A673 (cell line): ENCODE data around the gene SNX27. TPM values are rescaled to one million over a fixed set of nuclear protein-coding genes. Genes with fewer than 3 reads are reported as not detected.
"Not testable (repeated sequence)": the region's sequence is repeated elsewhere in the genome, so short reads cannot be mapped to it uniquely, and the experiment has no call there.

Source experiments
- BruUV-seq: library from RNA; stranded (reverse); fragments of 400-500 nt; replicated peaks from 2 replicates; lab custom pipeline; 2021; lab: Mats Ljungman, UMichigan
- CTCF ChIA-PET: fragments of 300-600 bp; sonication (Branson Sonifier 250); formaldehyde crosslinking; loops from one replicate; lab custom pipeline; 2022; ENCODE audit warnings: antibody characterized with exemption; lab: Charles Lee
- POLR2A ChIA-PET: fragments of 300-600 bp; sonication (Branson Sonifier 250); formaldehyde crosslinking; loops from one replicate; lab custom pipeline; 2022; ENCODE audit warnings: antibody characterized with exemption; ENCODE audit not compliant: low non-redundant PET; lab: Charles Lee
- DNase-seq: peaks from one replicate; pipeline ENCODE4 v3.0.0-alpha.2; 2015; ENCODE audit warnings: low spot score
- H3K27ac ChIP-seq: fragments of 200-600 bp; sonication (generic); 2 replicates; pipeline ENCODE4 v1.5.1; 2016; ENCODE audit warnings: mixed run types, low read depth, mild to moderate bottlenecking, mixed read lengths, antibody characterized with exemption, low read length; ENCODE audit not compliant: poor library complexity, severe bottlenecking
- H3K27me3 ChIP-seq: fragments of 200-600 bp; sonication (generic); replicated peaks from 2 replicates; pipeline ENCODE4 v1.6.1; 2017; ENCODE audit warnings: mixed run types, low read depth, mild to moderate bottlenecking, mixed read lengths, antibody characterized with exemption, low read length; ENCODE audit not compliant: insufficient read depth, poor library complexity
- H3K36me3 ChIP-seq: fragments of 200-600 bp; sonication (generic); 2 replicates; pipeline ENCODE4 v1.6.1; 2016; ENCODE audit warnings: mixed run types, mild to moderate bottlenecking, mixed read lengths, antibody characterized with exemption, low read length; ENCODE audit not compliant: insufficient read depth, poor library complexity, severe bottlenecking
- H3K4me1 ChIP-seq: fragments of 200-600 bp; sonication (generic); 2 replicates; pipeline ENCODE4 v1.6.1; 2017; ENCODE audit warnings: mixed run types, mild to moderate bottlenecking, mixed read lengths, antibody characterized with exemption, low read length; ENCODE audit not compliant: insufficient read depth, poor library complexity, severe bottlenecking
- H3K4me3 ChIP-seq: fragments of 200-600 bp; sonication (generic); 2 replicates; pipeline ENCODE4 v1.5.1; 2016; ENCODE audit warnings: low read depth, mixed run types, mild to moderate bottlenecking, mixed read lengths, low read length; ENCODE audit not compliant: poor library complexity, severe bottlenecking
- H3K9me3 ChIP-seq: fragments of 200-600 bp; sonication (generic); 2 replicates; pipeline ENCODE4 v1.6.1; 2016; ENCODE audit warnings: mixed run types, low read depth, mild to moderate bottlenecking, mixed read lengths, antibody characterized with exemption, low read length; ENCODE audit not compliant: poor library complexity, severe bottlenecking
- CTCF ChIP-seq: fragments of 300-800, 200-600 bp; sonication (generic); conservative IDR thresholded peaks from 2 replicates; pipeline ENCODE4 v1.5.1; 2017; ENCODE audit warnings: low read depth, mild to moderate bottlenecking, antibody characterized with exemption, low read length, moderate library complexity, mixed read lengths
- EZH2 ChIP-seq: fragments of 200-600 bp; sonication (generic); IDR thresholded peaks from 2 replicates; pipeline ENCODE4 v1.6.1; 2017; ENCODE audit warnings: borderline replicate concordance, low read depth, mild to moderate bottlenecking, mixed read lengths, antibody characterized with exemption, low read length; ENCODE audit not compliant: poor library complexity, severe bottlenecking
- intact Hi-C: fragments of 100-400 bp; cut with micrococcal nuclease; formaldehyde crosslinking; loops from one replicate; pipeline ENCODE4 v1.10.0; 2022; ENCODE audit not compliant: unreplicated experiment
- total RNA-seq: library from RNA; stranded (reverse); gene quantifications from 2 replicates; pipeline ENCODE4 v1.2.3, GENCODE V29; 2021

Gene SNX27
- total RNA-seq, 1 experiment from 2014 or later: 45.9 TPM

GRCh38 chr1:151594143-151594625, 17.7 kb upstream of the SNX27 start:
- Histone ChIP-seq H3K36me3 (no peaks in the 10 kb centered on the region), H3K27ac (no peak overlapping the region), H3K4me3 (peak overlapping the region; percentile 20), H3K27me3 (no peaks in the 10 kb centered on the region), H3K4me1 (peaks cover 6% of the 10 kb centered on the region), H3K9me3 (no peaks in the 10 kb centered on the region)
- intact Hi-C loops: loop anchor here (5.0 kb wide), 1 partner anchor 143 kb away; no protein-coding TSS in a partner anchor
- ChIA-PET CTCF (interaction anchor here (0.7 to 1.2 kb wide), 2 partner anchors 9 to 141 kb away, joined by 4 read pairs; no protein-coding TSS in a partner anchor), POLR2A (no interaction called here)
- peak; percentile 50 for DNase-seq
- TF ChIP-seq EZH2: no peak
- peak; percentile 99 for TF ChIP-seq CTCF
- no TSS peak for BruUV-seq

GRCh38 chr1:151596166-151596953, 15.5 kb upstream of the SNX27 start:
- no peaks in the 10 kb centered on the region for H3K36me3 ChIP-seq
- no peak for TF ChIP-seq CTCF
- no peak for TF ChIP-seq EZH2
- no peaks in the 10 kb centered on the region for H3K9me3 ChIP-seq
- no peak for DNase-seq
- POLR2A ChIA-PET: no interaction called here
- no peaks in the 10 kb centered on the region for H3K27me3 ChIP-seq
- CTCF ChIA-PET: no interaction called here
- H3K4me1 ChIP-seq: peaks cover 6% of the 10 kb centered on the region
- intact Hi-C loops: no loop called here
- H3K4me3 ChIP-seq: no peak overlapping the region
- no TSS peak for BruUV-seq
- no peak overlapping the region for H3K27ac ChIP-seq

GRCh38 chr1:151602550-151602949, 9.3 kb upstream of the SNX27 start:
- intact Hi-C loops, H3K36me3 ChIP-seq, POLR2A ChIA-PET, DNase-seq, H3K4me1 ChIP-seq, H3K27me3 ChIP-seq, H3K4me3 ChIP-seq, CTCF ChIA-PET, BruUV-seq, H3K27ac ChIP-seq, H3K9me3 ChIP-seq: not testable (repeated sequence)
